ENCODE measurements around the gene BDKRB2.

BDKRB2 gene

DNA sequence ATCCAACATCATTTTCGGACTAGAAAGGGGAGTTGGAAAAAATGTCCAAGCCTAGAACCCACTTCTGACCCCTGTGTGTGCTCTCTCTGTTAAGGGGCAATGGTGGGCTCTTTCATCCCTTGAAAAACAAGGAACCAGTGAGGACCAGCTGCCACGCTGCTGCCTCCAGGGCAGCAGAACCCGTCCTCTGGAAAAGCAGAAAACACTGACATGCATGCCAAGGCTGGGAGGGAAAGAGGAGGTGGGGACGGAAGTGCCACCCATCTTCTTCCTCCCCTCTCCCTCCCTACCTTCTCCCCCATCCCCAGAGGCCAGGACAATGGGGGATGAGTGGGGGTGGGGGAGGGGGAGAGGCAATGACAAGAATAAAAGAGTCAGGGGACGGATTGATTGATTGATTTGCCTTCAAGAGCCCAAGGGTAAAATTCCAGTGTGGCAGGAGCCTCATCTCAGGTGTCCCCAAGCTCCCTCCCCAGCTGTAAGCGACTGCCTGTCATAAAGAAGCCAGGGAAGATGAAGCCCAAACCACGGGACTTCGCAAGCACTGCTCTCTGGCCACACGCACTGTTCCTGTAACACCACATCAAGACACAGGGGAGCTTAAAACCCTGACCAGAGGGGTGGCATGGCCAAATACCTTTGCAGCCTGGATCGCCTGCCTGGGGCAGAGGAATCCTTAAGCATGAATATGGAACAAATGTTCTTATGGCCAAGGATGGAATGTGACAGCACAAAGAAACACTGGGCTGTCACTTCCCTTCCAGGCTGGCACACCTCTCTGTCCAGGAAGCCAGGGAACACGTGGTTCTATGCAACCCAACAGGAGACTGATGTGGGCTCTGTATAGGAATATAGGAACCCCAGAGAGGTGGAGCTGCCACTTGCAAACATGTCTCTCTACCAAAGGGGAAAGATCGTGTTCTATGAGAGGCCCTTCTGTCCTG lies 38.9 kb upstream of the BDKRB2 start:
- no peak for FAIRE-seq

GRCh38 chr14:96166461-96167223 lies 38.0 kb upstream of the BDKRB2 start:
- no peak for TF ChIP-seq TAF1 (IDR thresholded peaks at IDR 0.05; ENCODE audit: borderline replicate concordance, low read depth, low read length)
- no peak for TF ChIP-seq POLR2AphosphoS5 (IDR thresholded peaks at IDR 0.05; ENCODE audit: low read depth, low read length)
- TF ChIP-seq POLR2A (IDR thresholded peaks at IDR 0.05; ENCODE audit: low read depth, low read length), result no peak
- DNase-seq (ENCODE audit: insufficient read length) (no peak), FAIRE-seq (no peak)

More for the DNA sequence above, 38.9 kb upstream of the BDKRB2 start:
- DNase-seq (ENCODE audit: insufficient read length), result no peak
- TF ChIP-seq POLR2A (IDR thresholded peaks at IDR 0.05; ENCODE audit: low read depth, low read length) (no peak), POLR2AphosphoS5 (IDR thresholded peaks at IDR 0.05; ENCODE audit: low read depth, low read length) (no peak), TAF1 (IDR thresholded peaks at IDR 0.05; ENCODE audit: borderline replicate concordance, low read depth, low read length) (no peak)

- DNase-seq (ENCODE audit: insufficient read length), result no peak
- TF ChIP-seq POLR2AphosphoS5 (IDR thresholded peaks at IDR 0.05; ENCODE audit: low read depth, low read length) (no peak), TAF1 (IDR thresholded peaks at IDR 0.05; ENCODE audit: borderline replicate concordance, low read depth, low read length) (no peak), POLR2A (IDR thresholded peaks at IDR 0.05; ENCODE audit: low read depth, low read length) (no peak)
- no peak for FAIRE-seq
Measured at GRCh38 chr14:96167224-96168148, 37.2 kb upstream of the BDKRB2 start.

GRCh38 chr14:96168581-96168980 lies 36.1 kb upstream of the BDKRB2 start:
- no peak for FAIRE-seq
- no peak for DNase-seq (ENCODE audit: insufficient read length)
- no peak for TF ChIP-seq POLR2AphosphoS5 (IDR thresholded peaks at IDR 0.05; ENCODE audit: low read depth, low read length)
- TF ChIP-seq TAF1 (IDR thresholded peaks at IDR 0.05; ENCODE audit: borderline replicate concordance, low read depth, low read length), result no peak
- TF ChIP-seq POLR2A (IDR thresholded peaks at IDR 0.05; ENCODE audit: low read depth, low read length), result no peak

- no peak for FAIRE-seq
- no peak for TF ChIP-seq POLR2A (IDR thresholded peaks at IDR 0.05; ENCODE audit: low read depth, low read length)
- no peak for TF ChIP-seq TAF1 (IDR thresholded peaks at IDR 0.05; ENCODE audit: borderline replicate concordance, low read depth, low read length)
- no peak for TF ChIP-seq POLR2AphosphoS5 (IDR thresholded peaks at IDR 0.05; ENCODE audit: low read depth, low read length)
- DNase-seq (ENCODE audit: insufficient read length), result no peak
Measured at GRCh38 chr14:96170961-96171592, 33.6 kb upstream of the BDKRB2 start.

DNA sequence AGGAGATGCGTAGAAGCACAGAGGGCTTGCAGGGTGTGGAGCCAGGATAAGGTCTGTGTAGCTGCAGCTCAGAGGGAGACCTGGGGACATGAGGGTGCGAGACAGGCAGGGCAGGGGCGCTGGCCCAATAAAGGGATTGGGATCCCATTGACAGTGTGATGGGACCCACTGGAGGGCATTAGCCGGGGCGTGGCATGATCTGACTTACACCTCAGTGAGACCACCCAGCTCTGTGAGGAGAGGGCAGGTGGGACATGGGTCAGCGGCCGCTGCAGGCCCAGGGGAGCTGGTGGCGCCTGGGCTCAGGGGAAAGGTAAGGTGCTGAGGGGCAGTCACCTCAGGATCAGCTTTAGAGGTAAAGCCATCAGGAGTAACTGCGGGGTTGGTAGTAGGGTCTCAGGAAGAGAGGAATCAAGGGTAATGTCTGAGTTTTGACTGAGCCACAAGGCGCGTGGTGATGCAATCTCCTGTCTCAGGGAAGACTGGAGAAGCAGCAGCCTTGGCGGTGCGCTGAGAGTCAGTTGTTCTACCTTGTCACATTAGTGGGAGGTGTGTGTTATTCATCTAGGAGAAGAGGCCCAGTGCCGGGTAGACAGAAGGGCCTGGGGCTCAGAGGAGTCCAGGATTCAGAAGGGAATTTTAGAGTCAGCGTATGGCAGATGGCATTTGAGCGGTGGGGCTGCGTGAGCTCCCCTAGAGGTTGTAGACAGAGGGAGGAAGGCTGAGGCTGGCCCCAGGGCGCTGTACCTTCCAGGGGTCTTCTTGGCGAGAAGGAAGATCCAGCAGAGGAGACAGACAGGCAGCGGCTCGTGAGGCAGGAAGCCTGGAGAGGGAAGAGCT lies 30.8 kb upstream of the BDKRB2 start:
- FAIRE-seq, result no peak
- TF ChIP-seq POLR2AphosphoS5 (IDR thresholded peaks at IDR 0.05; ENCODE audit: low read depth, low read length), result no peak
- TF ChIP-seq TAF1 (IDR thresholded peaks at IDR 0.05; ENCODE audit: borderline replicate concordance, low read depth, low read length), result no peak
- TF ChIP-seq POLR2A (IDR thresholded peaks at IDR 0.05; ENCODE audit: low read depth, low read length), result no peak

DNA sequence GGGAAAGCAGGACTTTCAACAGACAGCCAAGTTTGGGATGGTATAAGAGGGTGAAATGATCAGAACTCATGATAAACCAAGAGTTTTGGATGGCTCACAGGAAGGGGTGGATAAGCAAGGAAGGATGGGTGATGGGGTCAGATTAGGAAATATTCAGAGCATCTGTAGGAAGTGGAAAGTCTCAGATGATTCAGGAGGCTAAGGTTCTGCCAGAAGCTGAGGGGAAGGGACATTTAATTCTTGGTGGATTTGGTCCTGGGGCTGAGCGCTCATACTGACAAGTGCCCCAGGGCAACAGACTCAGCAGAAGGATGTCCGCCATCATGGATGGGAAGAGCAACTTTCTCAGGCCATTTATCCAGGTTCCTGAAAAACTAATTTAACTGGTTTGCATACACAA lies 28.4 kb upstream of the BDKRB2 start:
- no peak for TF ChIP-seq POLR2A (IDR thresholded peaks at IDR 0.05; ENCODE audit: low read depth, low read length)
- TF ChIP-seq TAF1 (IDR thresholded peaks at IDR 0.05; ENCODE audit: borderline replicate concordance, low read depth, low read length), result no peak
- no peak for TF ChIP-seq POLR2AphosphoS5 (IDR thresholded peaks at IDR 0.05; ENCODE audit: low read depth, low read length)
- FAIRE-seq, result no peak
- no peak for DNase-seq (ENCODE audit: insufficient read length)

More for the DNA sequence above, 30.8 kb upstream of the BDKRB2 start:
- DNase-seq (ENCODE audit: insufficient read length), result no peak

DNA sequence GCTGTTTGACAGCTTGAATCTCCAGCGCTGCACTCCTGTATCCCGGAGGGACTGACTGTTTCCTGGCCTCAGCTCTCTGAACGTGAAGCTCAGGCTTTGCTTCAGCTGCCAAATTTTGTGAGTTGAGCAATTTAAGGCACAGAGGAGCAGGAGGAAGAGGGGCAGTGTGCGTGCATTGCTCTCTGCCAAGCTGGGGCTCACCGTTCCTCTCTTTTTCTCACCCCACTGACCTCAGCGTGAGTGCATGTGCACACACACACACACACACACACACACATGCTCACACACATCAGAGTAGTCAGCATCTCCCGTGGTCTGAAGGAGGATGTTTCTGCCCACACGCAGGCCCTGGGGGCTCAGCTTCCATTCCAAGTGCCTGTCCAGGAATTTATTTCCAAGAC lies 27.8 kb upstream of the BDKRB2 start:
- DNase-seq (ENCODE audit: insufficient read length) (no peak), FAIRE-seq (no peak)
- TF ChIP-seq TAF1 (IDR thresholded peaks at IDR 0.05; ENCODE audit: borderline replicate concordance, low read depth, low read length) (no peak), POLR2A (IDR thresholded peaks at IDR 0.05; ENCODE audit: low read depth, low read length) (no peak), POLR2AphosphoS5 (IDR thresholded peaks at IDR 0.05; ENCODE audit: low read depth, low read length) (no peak)

DNA sequence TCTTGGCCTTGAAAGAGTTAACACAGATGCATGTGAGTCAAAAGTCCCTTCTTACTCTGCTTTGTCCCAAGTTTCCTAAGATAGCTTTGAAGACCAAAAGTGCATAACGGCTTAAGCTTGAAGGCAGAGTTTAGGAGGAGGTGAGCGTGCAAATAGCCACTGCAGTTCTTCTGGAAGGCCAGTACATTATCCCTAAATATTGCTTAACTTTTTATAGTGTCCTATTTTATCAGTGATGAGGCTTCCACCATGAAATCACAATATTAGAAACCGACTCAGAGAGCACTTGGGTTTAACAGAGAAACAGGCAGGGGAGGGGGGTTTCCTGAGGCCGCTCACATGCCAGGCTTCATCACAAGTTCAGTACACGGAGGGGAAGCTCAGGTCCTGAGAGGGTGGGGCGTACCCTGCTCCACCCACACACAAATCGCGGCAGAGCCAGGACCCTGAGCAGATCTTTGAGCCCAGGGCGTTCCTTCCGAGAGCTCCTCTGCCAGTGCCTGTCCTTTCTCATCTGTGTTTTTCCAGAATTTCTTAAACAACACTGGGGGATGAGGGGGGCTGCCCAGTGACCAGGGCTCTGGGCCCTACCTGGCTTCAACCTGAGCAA lies 26.8 kb upstream of the BDKRB2 start:
- no peak for FAIRE-seq
- TF ChIP-seq POLR2AphosphoS5 (IDR thresholded peaks at IDR 0.05; ENCODE audit: low read depth, low read length) (no peak), POLR2A (IDR thresholded peaks at IDR 0.05; ENCODE audit: low read depth, low read length) (no peak), TAF1 (IDR thresholded peaks at IDR 0.05; ENCODE audit: borderline replicate concordance, low read depth, low read length) (no peak)
- no peak for DNase-seq (ENCODE audit: insufficient read length)

Data from GM12892 (cell line).